Choroid plexus epithelial cell (primary cell): ENCODE results near the gene NMNAT2.

Experiments
- DNase-seq: peaks from one replicate; pipeline ENCODE4 v3.0.0-alpha.2; 2010; ENCODE audit warnings: low read depth
- H3K4me3 ChIP-seq: 2 replicates; pipeline ENCODE4 v1.5.1; 2011; ENCODE audit warnings: low read depth, mild to moderate bottlenecking, control low read depth, low read length, moderate library complexity
- CTCF ChIP-seq: conservative IDR thresholded peaks from 2 replicates; pipeline ENCODE4 v1.5.1; 2011; ENCODE audit warnings: low read depth, mild to moderate bottlenecking, control low read depth, inconsistent platforms, low read length, moderate library complexity

The NMNAT2 gene

DNA sequence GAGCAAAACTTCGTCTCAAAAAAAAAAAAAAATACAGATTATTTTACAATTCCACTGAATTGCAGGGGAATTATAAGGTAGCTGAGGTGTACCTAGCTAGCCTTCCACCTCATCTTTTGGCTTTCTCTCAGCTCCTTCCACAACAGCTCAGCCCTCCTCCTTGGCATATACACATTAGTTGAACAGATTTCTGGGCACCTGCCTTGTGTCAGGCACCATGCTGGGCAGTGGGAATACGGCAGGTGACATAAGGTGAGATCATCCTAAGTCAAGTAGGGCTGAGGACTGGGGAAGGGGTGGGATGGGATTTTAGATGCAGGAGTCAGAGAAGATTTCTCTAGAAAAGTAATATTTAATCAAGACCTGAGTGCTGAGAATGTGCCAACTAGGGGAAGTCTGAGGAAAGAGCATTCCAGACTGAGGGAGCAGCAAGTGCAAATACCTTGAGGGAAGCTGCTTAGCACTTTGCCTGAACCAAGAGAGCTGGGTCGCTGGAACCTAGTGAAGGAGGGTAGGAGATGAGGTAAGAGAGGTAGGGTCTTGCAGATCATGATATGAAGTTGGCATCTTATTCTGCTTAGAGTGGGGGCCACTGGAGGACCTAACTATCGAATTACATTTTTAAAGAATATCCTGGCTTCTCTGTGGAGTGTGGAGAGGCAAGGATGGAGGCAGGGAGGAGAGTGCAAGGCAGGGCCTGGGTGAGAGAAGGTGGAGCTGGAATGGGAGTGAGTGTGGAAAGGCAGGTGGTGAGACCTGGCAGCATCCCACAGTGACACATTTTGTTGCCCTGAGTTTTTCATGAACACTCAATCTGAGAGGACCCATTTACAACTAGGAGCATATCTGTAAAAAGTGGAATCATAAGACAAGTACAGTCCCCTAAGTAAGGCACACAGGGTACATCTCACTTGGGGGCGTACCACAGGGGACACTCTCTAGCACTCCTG, 203.9 kb downstream of the NMNAT2 start:
- H3K4me3 ChIP-seq, result no peak overlapping the region
- no peak for DNase-seq
- no peak for TF ChIP-seq CTCF

DNA sequence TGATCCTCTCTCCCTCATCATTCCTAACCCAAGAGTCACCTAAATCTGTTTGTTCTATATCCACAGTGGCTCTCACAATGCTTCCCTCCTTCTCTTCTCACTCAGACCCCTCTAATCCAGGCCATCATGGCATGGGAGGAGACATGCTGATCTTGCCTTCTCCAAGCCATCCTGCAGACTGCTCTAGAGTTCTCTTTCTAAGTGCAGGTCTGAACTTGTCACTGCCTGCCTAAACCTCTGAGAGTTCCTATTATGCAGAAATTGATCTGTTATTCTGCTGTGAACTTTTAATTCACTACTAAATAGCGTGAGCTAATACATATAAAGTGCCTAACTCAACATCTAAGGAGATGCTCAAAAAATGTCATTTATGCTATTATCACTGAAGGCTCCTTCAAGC, 205.3 kb downstream of the NMNAT2 start:
- TF ChIP-seq CTCF, result no peak
- no peak overlapping the region for H3K4me3 ChIP-seq
- DNase-seq, result no peak

- H3K4me3 ChIP-seq, result no peak overlapping the region
- no peak for TF ChIP-seq CTCF
- no peak for DNase-seq
Measured at GRCh38 chr1:183210681-183211080, 207.5 kb downstream of the NMNAT2 start.

GRCh38 chr1:183209533-183210158, 208.5 kb downstream of the NMNAT2 start:
- no peak overlapping the region for H3K4me3 ChIP-seq
- peak; percentile 86 for DNase-seq
- no peak for TF ChIP-seq CTCF

DNA sequence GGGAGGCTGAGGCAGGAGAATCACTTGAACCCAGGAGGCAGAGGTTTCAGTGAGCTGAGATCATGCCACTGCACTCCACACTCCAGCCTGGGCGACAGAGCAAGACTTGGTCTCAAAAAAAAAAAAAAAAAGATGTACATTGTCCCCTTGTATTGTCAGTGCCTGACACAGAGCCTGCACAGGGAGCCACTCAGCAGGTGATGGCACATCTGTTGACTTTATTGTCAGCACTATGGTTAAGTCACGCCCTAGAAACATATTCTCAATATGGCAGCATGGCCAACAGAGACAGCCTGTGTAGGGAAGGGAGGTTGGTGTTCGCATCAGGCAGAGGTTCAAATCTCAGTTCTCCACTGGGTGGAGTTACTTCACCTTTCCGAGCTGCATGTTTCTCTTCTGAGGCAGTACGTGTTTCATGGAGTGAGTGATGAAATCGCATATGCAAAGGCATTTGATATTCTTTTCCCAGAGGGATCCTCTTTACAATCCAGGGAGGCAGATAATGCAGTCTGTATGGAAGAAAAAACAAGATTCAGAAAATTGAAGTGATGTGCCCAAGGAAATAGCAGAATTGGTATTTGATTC, 211.6 kb downstream of the NMNAT2 start:
- no peak for TF ChIP-seq CTCF
- DNase-seq, result no peak
- H3K4me3 ChIP-seq, result no peak overlapping the region

DNA sequence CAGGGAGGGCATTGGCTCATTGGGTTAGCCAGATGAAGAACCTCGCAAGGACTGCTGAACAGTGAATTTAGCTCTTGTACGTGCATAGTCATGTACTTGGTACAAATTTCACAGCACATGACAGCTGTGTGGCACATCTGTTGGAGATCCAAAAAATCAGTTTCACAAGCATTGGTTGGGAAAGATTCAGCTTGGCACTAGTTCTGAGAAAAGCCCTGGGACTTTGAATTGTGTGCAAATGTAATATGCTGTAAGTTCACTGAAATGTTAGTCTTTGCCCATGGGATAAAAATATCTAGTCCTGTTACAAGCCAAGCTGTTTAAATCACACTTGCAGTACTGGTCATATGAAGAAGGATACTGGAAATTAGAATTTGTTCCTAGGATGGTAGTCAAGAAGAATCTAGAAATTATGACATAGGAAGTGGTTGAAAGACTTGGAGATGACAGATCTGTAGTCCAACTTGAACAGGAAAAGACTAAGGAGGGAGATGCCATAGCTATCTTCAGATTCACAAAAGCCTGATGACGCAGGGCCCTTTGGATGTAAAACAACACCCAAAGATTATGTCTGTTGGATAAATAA, 212.9 kb downstream of the NMNAT2 start:
- TF ChIP-seq CTCF, result no peak
- H3K4me3 ChIP-seq, result no peak overlapping the region
- peak; percentile 27 for DNase-seq
